HUES48 (cell line): ENCODE measurements around the gene DDX20.

Source experiments
- H3K27ac ChIP-seq: one replicate; pipeline ENCODE4 v1.7.0; 2013; ENCODE audit warnings: low read depth, low read length, inconsistent platforms
- H3K27me3 ChIP-seq: 2 replicates; pipeline ENCODE4 v1.6.1; 2013; ENCODE audit warnings: mild to moderate bottlenecking, low read length; ENCODE audit not compliant: control insufficient read depth, insufficient read depth
- H3K36me3 ChIP-seq: 2 replicates; pipeline ENCODE4 v1.6.1; 2013; ENCODE audit warnings: low read length; ENCODE audit not compliant: control insufficient read depth, insufficient read depth
- H3K4me1 ChIP-seq: 2 replicates; pipeline ENCODE4 v1.6.1; 2013; ENCODE audit warnings: mild to moderate bottlenecking, low read length; ENCODE audit not compliant: control insufficient read depth, insufficient read depth
- H3K4me3 ChIP-seq: 2 replicates; pipeline ENCODE4 v1.5.1; 2013; ENCODE audit warnings: mild to moderate bottlenecking, low read depth, low read length
- H3K9ac ChIP-seq: 2 replicates; pipeline ENCODE4 v1.6.1; 2013; ENCODE audit warnings: mild to moderate bottlenecking, low read depth, low read length, moderate library complexity
- H3K9me3 ChIP-seq: 2 replicates; pipeline ENCODE4 v1.6.1; 2013; ENCODE audit warnings: low read length; ENCODE audit not compliant: control insufficient read depth, insufficient read depth

DDX20 gene

GRCh38 chr1:111733183-111733991, 22.3 kb upstream of the DDX20 start:
- H3K27ac ChIP-seq, result no peak overlapping the region
- peaks cover 16% of the 10 kb centered on the region; the same call in 1 of the 2 replicates for H3K36me3 ChIP-seq
- peaks cover 35% of the 10 kb centered on the region for H3K4me1 ChIP-seq
- H3K4me3 ChIP-seq, result no peak overlapping the region
- H3K9ac ChIP-seq, result no peak overlapping the region
- H3K27me3 ChIP-seq, result no peaks in the 10 kb centered on the region
- H3K9me3 ChIP-seq, result no peaks in the 10 kb centered on the region

GRCh38 chr1:111733992-111734341, 21.7 kb upstream of the DDX20 start:
- Histone ChIP-seq H3K27me3 (no peaks in the 10 kb centered on the region), H3K27ac (no peak overlapping the region), H3K9me3 (no peaks in the 10 kb centered on the region), H3K4me1 (peaks cover 35% of the 10 kb centered on the region), H3K9ac (no peak overlapping the region), H3K36me3 (peaks cover 16% of the 10 kb centered on the region; the same call in 1 of the 2 replicates), H3K4me3 (no peak overlapping the region)

- Histone ChIP-seq H3K4me1 (peaks cover 35% of the 10 kb centered on the region), H3K9me3 (no peaks in the 10 kb centered on the region), H3K27ac (no peak overlapping the region), H3K36me3 (peaks cover 16% of the 10 kb centered on the region; the same call in 1 of the 2 replicates), H3K27me3 (no peaks in the 10 kb centered on the region), H3K4me3 (no peak overlapping the region), H3K9ac (no peak overlapping the region)
These were observed 21.3 kb upstream of the DDX20 start for GRCh38 chr1:111734426-111734825.

- no peaks in the 10 kb centered on the region for H3K9me3 ChIP-seq
- H3K36me3 ChIP-seq, result peaks cover 16% of the 10 kb centered on the region; the same call in 1 of the 2 replicates
- peaks cover 36% of the 10 kb centered on the region for H3K4me1 ChIP-seq
- no peak overlapping the region for H3K27ac ChIP-seq
- no peak overlapping the region for H3K9ac ChIP-seq
- no peak overlapping the region for H3K4me3 ChIP-seq
- no peaks in the 10 kb centered on the region for H3K27me3 ChIP-seq
These were observed 20.8 kb upstream of the DDX20 start for GRCh38 chr1:111734856-111735255.

GRCh38 chr1:111735321-111735720, 20.4 kb upstream of the DDX20 start:
- H3K4me3 ChIP-seq, result no peak overlapping the region
- H3K4me1 ChIP-seq, result peaks cover 34% of the 10 kb centered on the region
- no peaks in the 10 kb centered on the region for H3K9me3 ChIP-seq
- peaks cover 16% of the 10 kb centered on the region; the same call in 1 of the 2 replicates for H3K36me3 ChIP-seq
- H3K27ac ChIP-seq, result no peak overlapping the region
- no peaks in the 10 kb centered on the region for H3K27me3 ChIP-seq
- H3K9ac ChIP-seq, result no peak overlapping the region

GRCh38 chr1:111735858-111736544, 19.7 kb upstream of the DDX20 start:
- Histone ChIP-seq H3K4me1 (peaks cover 34% of the 10 kb centered on the region), H3K27me3 (peaks cover under 1% of the 10 kb centered on the region; the same call in 1 of the 2 replicates), H3K36me3 (peaks cover 16% of the 10 kb centered on the region; the same call in 1 of the 2 replicates), H3K4me3 (peak overlapping the region; percentile 43; the same call in 1 of the 2 replicates), H3K9ac (no peak overlapping the region), H3K9me3 (no peaks in the 10 kb centered on the region), H3K27ac (peak overlapping the region; percentile 61)

GRCh38 chr1:111736548-111737215, 19.0 kb upstream of the DDX20 start:
- H3K4me3 ChIP-seq, result peak overlapping the region; percentile 90
- no peak overlapping the region for H3K9ac ChIP-seq
- no peak overlapping the region for H3K27ac ChIP-seq
- peaks cover 7% of the 10 kb centered on the region; the same call in 1 of the 2 replicates for H3K27me3 ChIP-seq
- no peaks in the 10 kb centered on the region for H3K9me3 ChIP-seq
- H3K4me1 ChIP-seq, result peaks cover 34% of the 10 kb centered on the region
- H3K36me3 ChIP-seq, result peaks cover 16% of the 10 kb centered on the region; the same call in 1 of the 2 replicates

- Histone ChIP-seq H3K4me1 (peaks cover 34% of the 10 kb centered on the region), H3K36me3 (peaks cover 11% of the 10 kb centered on the region; the same call in 1 of the 2 replicates), H3K4me3 (peak overlapping the region; percentile 90), H3K27ac (no peak overlapping the region), H3K9ac (no peak overlapping the region), H3K27me3 (peaks cover 7% of the 10 kb centered on the region; the same call in 1 of the 2 replicates), H3K9me3 (no peaks in the 10 kb centered on the region)
These were observed 18.2 kb upstream of the DDX20 start for GRCh38 chr1:111737216-111738132.

- Histone ChIP-seq H3K27ac (no peak overlapping the region), H3K9ac (no peak overlapping the region; the same call in 1 of the 2 replicates), H3K4me1 (peaks cover 34% of the 10 kb centered on the region)
These were observed 17.6 kb upstream of the DDX20 start for GRCh38 chr1:111738133-111738435.

More at GRCh38 chr1:111738133-111738435, 17.6 kb upstream of the DDX20 start:
- Histone ChIP-seq H3K36me3 (peaks cover 11% of the 10 kb centered on the region; the same call in 1 of the 2 replicates), H3K27me3 (peaks cover 7% of the 10 kb centered on the region; the same call in 1 of the 2 replicates), H3K9me3 (no peaks in the 10 kb centered on the region), H3K4me3 (peak overlapping the region; percentile 90)
